Small intestine (tissue), 7 donors: ENCODE measurements around the gene PRKCE. TPM values are rescaled to one million over a fixed set of nuclear protein-coding genes. Genes with fewer than 3 reads are reported as not detected.

Experiments used
- DNase-seq, 2 donors: peaks; one replicate each; pipeline versions ENCODE4 v3.0.0 to v3.0.0-alpha.2; 2013
- FAIRE-seq: peaks from 2 replicates; lab custom pipeline; 2012; peaks lifted over from hg19 to GRCh38; lab: Jason Lieb, UNC
- H3K27ac ChIP-seq, 3 donors: one replicate each; pipeline ENCODE4 v1.5.1; 2013; ENCODE audit warnings: low read length in 2 of 3, mild to moderate bottlenecking in 2 of 3, control low read depth in 1 of 3, inconsistent platforms in 1 of 3, low read depth in 1 of 3, moderate library complexity in 1 of 3
- H3K27me3 ChIP-seq, 3 donors: one replicate each; pipeline ENCODE4 v1.6.1; 2013; ENCODE audit warnings: low read length in 3 of 3, inconsistent platforms in 1 of 3; ENCODE audit not compliant: control insufficient read depth in 3 of 3, insufficient read depth in 3 of 3
- H3K36me3 ChIP-seq, 3 donors: one replicate each; pipeline ENCODE4 v1.6.1; 2013; ENCODE audit warnings: low read length in 3 of 3, inconsistent platforms in 1 of 3, low read depth in 1 of 3, mild to moderate bottlenecking in 1 of 3, moderate library complexity in 1 of 3; ENCODE audit not compliant: control insufficient read depth in 3 of 3, insufficient read depth in 2 of 3
- H3K4me1 ChIP-seq, 3 donors: one replicate each; pipeline ENCODE4 v1.6.1; 2013; ENCODE audit warnings: low read length in 2 of 3, inconsistent platforms in 1 of 3, low read depth in 1 of 3, mild to moderate bottlenecking in 1 of 3, moderate library complexity in 1 of 3; ENCODE audit not compliant: control insufficient read depth in 3 of 3, insufficient read depth in 2 of 3
- H3K4me3 ChIP-seq, 3 donors: one replicate each; pipeline ENCODE4 v1.5.1; 2013; ENCODE audit warnings: low read length in 3 of 3, control low read depth in 1 of 3, inconsistent platforms in 1 of 3, low read depth in 1 of 3, mild to moderate bottlenecking in 1 of 3, moderate library complexity in 1 of 3
- H3K9me3 ChIP-seq, 2 donors: one replicate each; pipeline ENCODE4 v1.6.1; 2013; ENCODE audit warnings: low read depth in 1 of 2, low read length in 1 of 2; ENCODE audit not compliant: control insufficient read depth in 2 of 2, insufficient read depth in 1 of 2
- WGBS, 3 donors: extraction: QIAGEN DNeasy Blood & Tissue Kit; methylation state at CpG; one replicate each; pipeline ENCODE4 v1.1.7; 2013; 5-methylcytosine and 5-hydroxymethylcytosine counted together
- polyA plus RNA-seq, 4 donors: library from polyadenylated mRNA; stranded (reverse) in 3 of 4; unstranded in 1 of 4; fragments of 200-250 nt in 3 of 4; fragments of 120-200 nt in 1 of 4; gene quantifications; one replicate each; pipeline versions ENCODE4 v1.2.1 to v1.2.3, GENCODE V29; 2013
- donor health status: healthy with polysubstance abuse.
- donor health status: control.
- donor health status: control.
- donor health status: Bipolar disorder and iron deficiency.
- donor health status: healthy.

PRKCE gene
- polyA plus RNA-seq, 4 donors = 2.2 to 7.1 (median 5.4) TPM

GRCh38 chr2:46014911-46015654 lies 363.6 kb downstream of the PRKCE start:
- Histone ChIP-seq H3K4me1 (no peaks in the 10 kb centered on the region), H3K4me3 (no peak overlapping the region), H3K27me3 (no peaks in the 10 kb centered on the region), H3K36me3 (peaks cover 1 to 11% (median 3%) of the 10 kb centered on the region in 3 donors), H3K9me3 (no peaks in the 10 kb centered on the region), H3K27ac (no peak overlapping the region)
- no peak for FAIRE-seq
- no peak for DNase-seq
- WGBS, 3 donors = 67 to 87% (median 84%) methylated on average over 6 of the region's 6 CpGs

GRCh38 chr2:46015671-46016070 lies 364.2 kb downstream of the PRKCE start:
- FAIRE-seq (no peak), DNase-seq (no peak)
- Histone ChIP-seq H3K4me3 (no peak overlapping the region), H3K9me3 (no peaks in the 10 kb centered on the region), H3K27ac (no peak overlapping the region), H3K4me1 (no peaks in the 10 kb centered on the region), H3K27me3 (no peaks in the 10 kb centered on the region), H3K36me3 (peaks cover 1 to 12% (median 3%) of the 10 kb centered on the region in 3 donors)
- WGBS, 3 donors = 69 to 79% (median 72%) methylated on average over 7 of the region's 7 CpGs

GRCh38 chr2:46016091-46016490 lies 364.6 kb downstream of the PRKCE start:
- WGBS, 3 donors = 91 to 95% (median 92%) methylated on average over 6 of the region's 6 CpGs
- H3K4me3 ChIP-seq = no peak overlapping the region
- H3K36me3 ChIP-seq = peaks cover 1 to 12% (median 3%) of the 10 kb centered on the region in 3 donors
- no peak overlapping the region for H3K27ac ChIP-seq
- H3K27me3 ChIP-seq = no peaks in the 10 kb centered on the region
- H3K4me1 ChIP-seq = no peaks in the 10 kb centered on the region
- H3K9me3 ChIP-seq = peaks cover 0 to 4% of the 10 kb centered on the region in 2 donors
- FAIRE-seq (no peak), DNase-seq (peak in 1 of 2 donors; percentile 51)

- peaks cover 0 to 11% (median 1%) of the 10 kb centered on the region in 3 donors for H3K36me3 ChIP-seq
- no peak overlapping the region for H3K4me3 ChIP-seq
- H3K27me3 ChIP-seq = no peaks in the 10 kb centered on the region
- FAIRE-seq (no peak), DNase-seq (no peak)
- H3K27ac ChIP-seq = no peak overlapping the region
- 74 to 84% (median 82%) methylated on average over 10 of the region's 10 CpGs for WGBS, 3 donors
- no peaks in the 10 kb centered on the region for H3K4me1 ChIP-seq
- H3K9me3 ChIP-seq = peaks cover 0 to 7% of the 10 kb centered on the region in 2 donors
These were observed 367.5 kb downstream of the PRKCE start for GRCh38 chr2:46018773-46019591.

- Histone ChIP-seq H3K36me3 (peaks cover 0 to 11% (median 1%) of the 10 kb centered on the region in 3 donors), H3K4me3 (no peak overlapping the region), H3K4me1 (no peaks in the 10 kb centered on the region), H3K9me3 (peaks cover 0 to 7% of the 10 kb centered on the region in 2 donors), H3K27me3 (no peaks in the 10 kb centered on the region), H3K27ac (no peak overlapping the region)
- FAIRE-seq (no peak), DNase-seq (no peak)
- WGBS, 3 donors = 96 to 100% (median 100%) methylated on average over 2 of the region's 2 CpGs
These were observed 368.9 kb downstream of the PRKCE start for GRCh38 chr2:46020416-46020815.

- Histone ChIP-seq H3K4me3 (no peak overlapping the region), H3K36me3 (peaks cover 0 to 9% (median 2%) of the 10 kb centered on the region in 3 donors), H3K9me3 (peaks cover 0 to 7% of the 10 kb centered on the region in 2 donors), H3K4me1 (no peaks in the 10 kb centered on the region), H3K27me3 (no peaks in the 10 kb centered on the region), H3K27ac (peak overlapping the region in 1 of 3 donors; percentile 47)
- 78 to 84% (median 80%) methylated on average over 3 of the region's 3 CpGs for WGBS, 3 donors
- no peak for FAIRE-seq
- no peak for DNase-seq
These were observed 371.8 kb downstream of the PRKCE start for GRCh38 chr2:46023165-46023854.

GRCh38 chr2:46024146-46024779 lies 372.8 kb downstream of the PRKCE start:
- Histone ChIP-seq H3K27ac (no peak overlapping the region), H3K27me3 (no peaks in the 10 kb centered on the region), H3K36me3 (peaks cover 0 to 7% (median 2%) of the 10 kb centered on the region in 3 donors), H3K4me3 (no peak overlapping the region), H3K4me1 (no peaks in the 10 kb centered on the region), H3K9me3 (peaks cover 0 to 7% of the 10 kb centered on the region in 2 donors)
- no peak for DNase-seq
- 89 to 92% (median 91%) methylated on average over 5 of the region's 5 CpGs for WGBS, 3 donors
- FAIRE-seq = no peak
